22Rv1 (cell line): ENCODE measurements around the gene SLC2A11.

ENCODE experiments used
- CTCF ChIP-seq: fragments of 450-650 bp; IDR thresholded peaks from 2 replicates; pipeline ENCODE4 v1.5.1; 2017; ENCODE audit warnings: mild to moderate bottlenecking
- ZFX ChIP-seq: fragments of 450-650 bp; IDR thresholded peaks from 2 replicates; pipeline ENCODE4 v1.6.1; 2017; ENCODE audit warnings: antibody characterized with exemption, borderline replicate concordance

- TF ChIP-seq CTCF (no peak), ZFX (no peak)
These were observed 51.7 kb downstream of the SLC2A11 start for GRCh38 chr22:23909296-23909898.
